Measurements from ENCODE around the gene NAP1L4. TPM values are rescaled to one million over a fixed set of nuclear protein-coding genes. Genes with fewer than 3 reads are reported as not detected.

Gene NAP1L4
- total and polyA plus RNA-seq, 2 of the 4 experiments (the other 2 are of a cell fraction): 71.5 to 80.7 TPM

- Histone ChIP-seq H2BK15ac (ENCODE audit: low read depth, low read length) (no peak overlapping the region), H2BK5ac (ENCODE audit: low read depth, low read length, poor library complexity, severe bottlenecking) (no peak overlapping the region), H3K4me3 (ENCODE audit: insufficient read depth, low read depth, low read length) (no peak overlapping the region), H3K27me3 (ENCODE audit: control insufficient read depth, insufficient read depth, low read length) (no peaks in the 10 kb centered on the region), H3K79me1 (ENCODE audit: low read depth in 1 of 2, low read length in 2 of 2) (peaks cover 0 to 3% of the 10 kb centered on the region in 2 experiments; a peak in 1 of 4 replicates), H3K9ac (ENCODE audit: low read depth, low read length) (no peak overlapping the region), H2BK20ac (ENCODE audit: low read depth, low read length) (no peak overlapping the region), H4K20me1 (ENCODE audit: insufficient read depth, low read length) (no peaks in the 10 kb centered on the region), H3K23ac (ENCODE audit: low read depth, low read length) (no peak overlapping the region), H3K4me2 (ENCODE audit: low read depth, low read length) (no peak overlapping the region), H3K27ac (ENCODE audit: insufficient read depth, low read length) (no peak overlapping the region), H4K5ac (ENCODE audit: low read depth, low read length) (no peak overlapping the region), H3K56ac (ENCODE audit: extremely low read depth, insufficient read depth, low read length) (no peak overlapping the region), H2AK5ac (ENCODE audit: low read depth, low read length) (no peak overlapping the region), H2BK120ac (ENCODE audit: low read depth, low read length) (no peak overlapping the region), H2AFZ (replicated peaks; ENCODE audit: low read length, poor library complexity) (no peak overlapping the region), H3K4me1 (ENCODE audit: control insufficient read depth, insufficient read depth, low read length) (peaks cover 8% of the 10 kb centered on the region), H3K9me3 (ENCODE audit: control insufficient read depth, insufficient read depth, low read length) (peaks cover 8% of the 10 kb centered on the region), H3K18ac (ENCODE audit: low read depth, low read length) (no peak overlapping the region), H3K36me3 (ENCODE audit: control insufficient read depth, insufficient read depth, low read length) (no peaks in the 10 kb centered on the region), H2AK9ac (replicated peaks; ENCODE audit: low read depth, low read length, poor library complexity) (no peak overlapping the region), H3K9me1 (ENCODE audit: insufficient read depth, low read length) (no peaks in the 10 kb centered on the region), H3K14ac (replicated peaks; ENCODE audit: low read depth, low read length) (no peak overlapping the region), H3K4ac (ENCODE audit: low read depth, low read length) (no peak overlapping the region), H4K91ac (ENCODE audit: insufficient read depth, low read depth, low read length) (no peak overlapping the region), H4K8ac (ENCODE audit: low read depth in 2 of 2, low read length in 2 of 2) (no peak overlapping the region)
- WGBS, 2 experiments (ENCODE audit: extremely low coverage in 2 of 2, insufficient read length in 1 of 2): 94% methylated on average over 6 of the region's 14 CpGs; no CpG with 5 or more reads in 1 of the 2 experiments
- CTCF ChIA-PET: no interaction called here
- TF ChIP-seq BHLHE40 (IDR thresholded peaks at IDR 0.05; ENCODE audit: low read depth, low read length) (no peak), MAZ (IDR thresholded peaks at IDR 0.05; ENCODE audit: borderline replicate concordance, low read depth, low read length) (no peak)
- in situ Hi-C loops (cut with MboI; ENCODE audit: low sequenced_read_pairs): no loop called here
- POLR2A ChIA-PET (ENCODE audit: unreplicated experiment): no interaction called here
- ATAC-seq (ENCODE audit: low read depth): no peak
- intact Hi-C loops (cut with micrococcal nuclease): no loop called here
- no peak for DNase-seq
- BruUV-seq (replicated peaks): no TSS peak
- dilution Hi-C loops (cut with HindIII; ENCODE audit: low sequenced_read_pairs, unreplicated experiment): no loop called here
Measured at GRCh38 chr11:2934611-2935239, 57.4 kb downstream of the NAP1L4 start.

All from IMR-90 (cell line).